Activated CD8-positive, alpha-beta memory T cell treated with anti-CD3 and anti-CD28 coated beads for 36 hours (primary cell): ENCODE data around the gene APOA1. TPM values are rescaled to one million over a fixed set of nuclear protein-coding genes. Genes with fewer than 3 reads are reported as not detected.

Experiments used
- CTCF ChIA-PET: fragments of 350-600 bp; sonication (Branson Sonifier 250); formaldehyde crosslinking; loops from one replicate; lab custom pipeline; 2021; ENCODE audit warnings: antibody characterized with exemption; lab: Charles Lee
- POLR2A ChIA-PET: fragments of 350-600 bp; sonication (Branson Sonifier 250); formaldehyde crosslinking; loops from one replicate; lab custom pipeline; 2021; ENCODE audit warnings: antibody characterized with exemption; lab: Charles Lee
- total RNA-seq, 2 experiments: library from RNA; stranded (reverse); gene quantifications; one replicate each; pipeline ENCODE4 v1.2.3, GENCODE V29; 2021

Gene APOA1
- total RNA-seq, 2 experiments from 2014 or later: 0.34 TPM; not detected in 1

DNA sequence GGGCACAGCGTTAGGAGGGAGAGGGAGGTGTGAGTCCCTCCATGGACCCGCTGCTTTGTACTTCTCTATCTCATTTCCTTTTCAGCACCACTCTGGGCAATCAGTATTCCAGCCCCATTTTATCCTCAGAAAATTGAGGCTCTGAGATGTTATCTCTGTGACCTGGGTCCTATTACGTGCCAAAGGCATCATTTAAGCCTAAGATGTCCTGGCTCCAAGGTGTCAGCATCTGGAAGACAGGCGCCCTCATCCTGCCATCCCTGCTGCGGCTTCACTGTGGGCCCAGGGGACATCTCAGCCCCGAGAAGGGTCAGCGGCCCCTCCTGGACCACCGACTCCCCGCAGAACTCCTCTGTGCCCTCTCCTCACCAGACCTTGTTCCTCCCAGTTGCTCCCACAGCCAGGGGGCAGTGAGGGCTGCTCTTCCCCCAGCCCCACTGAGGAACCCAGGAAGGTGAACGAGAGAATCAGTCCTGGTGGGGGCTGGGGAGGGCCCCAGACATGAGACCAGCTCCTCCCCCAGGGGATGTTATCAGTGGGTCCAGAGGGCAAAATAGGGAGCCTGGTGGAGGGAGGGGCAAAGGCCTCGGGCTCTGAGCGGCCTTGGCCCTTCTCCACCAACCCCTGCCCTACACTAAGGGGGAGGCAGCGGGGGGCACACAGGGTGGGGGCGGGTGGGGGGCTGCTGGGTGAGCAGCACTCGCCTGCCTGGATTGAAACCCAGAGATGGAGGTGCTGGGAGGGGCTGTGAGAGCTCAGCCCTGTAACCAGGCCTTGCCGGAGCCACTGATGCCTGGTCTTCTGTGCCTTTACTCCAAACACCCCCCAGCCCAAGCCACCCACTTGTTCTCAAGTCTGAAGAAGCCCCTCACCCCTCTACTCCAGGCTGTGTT, 8.5 kb downstream of the APOA1 start:
- CTCF ChIA-PET: interaction anchor here (0.7 kb wide), 1 partner anchor 36 kb away, joined by 3 read pairs; no protein-coding TSS in a partner anchor
- POLR2A ChIA-PET: no interaction called here

- ChIA-PET POLR2A (no interaction called here), CTCF (no interaction called here)
Observed at GRCh38 chr11:116827461-116827860, 10.0 kb downstream of the APOA1 start.

GRCh38 chr11:116826751-116827431, 10.5 kb downstream of the APOA1 start:
- ChIA-PET POLR2A (no interaction called here), CTCF (no interaction called here)

- POLR2A ChIA-PET: no interaction called here
Observed at GRCh38 chr11:116825854-116826750, 11.3 kb downstream of the APOA1 start.

GRCh38 chr11:116825434-116825833, 12.0 kb downstream of the APOA1 start:
- POLR2A ChIA-PET: no interaction called here
- CTCF ChIA-PET: no interaction called here

More at GRCh38 chr11:116825854-116826750, 11.3 kb downstream of the APOA1 start:
- CTCF ChIA-PET: no interaction called here

- CTCF ChIA-PET: interaction anchor here (0.6 to 2.3 kb wide), 3 partner anchors 13 to 283 kb away, joined by 3 to 11 read pairs (median 3); partner anchors contain the start of gene APOA1
- POLR2A ChIA-PET: no interaction called here
Observed at GRCh38 chr11:116823031-116823843, 14.2 kb downstream of the APOA1 start, which contains the start of gene APOA4. APOA4 (minus strand) TSS chr11:116823304; CDS start chr11:116823191, 113 bp downstream.

DNA sequence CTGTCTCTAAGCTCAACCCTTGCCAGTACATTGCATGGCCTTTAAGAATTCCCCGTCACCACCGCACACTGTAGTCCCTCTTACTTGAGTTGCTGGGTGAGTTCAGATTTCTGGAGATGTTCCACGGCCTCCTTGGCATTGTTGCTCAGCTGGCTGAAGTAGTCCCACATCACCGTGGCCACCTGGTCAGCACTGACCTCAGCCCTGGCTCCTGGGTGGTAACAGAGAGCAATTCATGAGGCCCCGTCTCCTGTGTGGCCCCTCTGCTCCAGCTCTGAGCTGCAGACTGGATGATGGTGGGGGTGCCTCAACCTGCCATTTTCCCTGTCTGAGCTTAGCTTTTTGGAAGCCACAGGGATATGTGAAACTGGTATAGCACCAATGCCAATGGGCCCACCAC, 14.8 kb downstream of the APOA1 start:
- ChIA-PET POLR2A (no interaction called here), CTCF (interaction anchor here (0.6 to 2.3 kb wide), 3 partner anchors 14 to 284 kb away, joined by 3 to 11 read pairs (median 3); partner anchors contain the start of gene APOA1)

- POLR2A ChIA-PET: no interaction called here
Observed at GRCh38 chr11:116821050-116821918, 16.1 kb downstream of the APOA1 start.

DNA sequence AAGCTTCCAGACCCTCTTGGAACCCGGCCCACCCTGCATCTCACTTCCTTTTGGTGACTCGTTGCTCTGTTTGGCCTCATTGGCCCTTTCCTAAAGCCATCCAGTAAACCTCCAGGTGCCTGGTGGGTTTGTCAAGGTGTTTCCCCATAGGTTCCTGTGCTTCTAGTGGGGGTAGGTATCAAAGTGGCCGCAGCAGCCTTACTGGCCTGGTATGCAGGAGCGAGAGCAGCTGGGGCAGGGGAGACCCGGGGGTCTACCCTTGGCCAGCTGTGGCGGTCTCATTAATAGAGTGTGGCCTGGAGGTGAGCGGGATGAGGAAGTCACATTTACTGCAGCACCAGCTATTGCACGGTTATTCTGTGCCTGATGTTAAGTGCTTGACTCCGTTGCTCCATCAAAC, 18.4 kb downstream of the APOA1 start:
- POLR2A ChIA-PET: no interaction called here
- CTCF ChIA-PET: interaction anchor here (0.7 kb wide), 2 partner anchors 17 to 60 kb away, joined by 3 read pairs; no protein-coding TSS in a partner anchor

More at GRCh38 chr11:116821050-116821918, 16.1 kb downstream of the APOA1 start:
- CTCF ChIA-PET: interaction anchor here (2.3 kb wide), 1 partner anchor 15 kb away, joined by 11 read pairs; the partner anchor contains the start of gene APOA1

- ChIA-PET POLR2A (no interaction called here), CTCF (no interaction called here)
Observed at GRCh38 chr11:116814502-116814901, 22.9 kb downstream of the APOA1 start.

- CTCF ChIA-PET: interaction anchor here (1.3 kb wide), 2 partner anchors 23 kb away, joined by 3 to 4 read pairs; partner anchors contain the start of gene APOA5
- POLR2A ChIA-PET: no interaction called here
Observed at GRCh38 chr11:116813781-116814471, 23.5 kb downstream of the APOA1 start.

- CTCF ChIA-PET: interaction anchor here (1.3 kb wide), 2 partner anchors 22 to 23 kb away, joined by 3 to 4 read pairs; partner anchors contain the start of gene APOA5
- POLR2A ChIA-PET: interaction anchor here (0.9 kb wide), 1 partner anchor 332 kb away, joined by 3 read pairs; no protein-coding TSS in a partner anchor
Observed at GRCh38 chr11:116813170-116813569, 24.3 kb downstream of the APOA1 start.

GRCh38 chr11:116812109-116812508, 25.3 kb downstream of the APOA1 start:
- ChIA-PET POLR2A (no interaction called here), CTCF (no interaction called here)

- POLR2A ChIA-PET: no interaction called here
- CTCF ChIA-PET: no interaction called here
Observed at GRCh38 chr11:116811194-116811593, 26.2 kb downstream of the APOA1 start.

GRCh38 chr11:116808262-116809175, 28.9 kb downstream of the APOA1 start:
- POLR2A ChIA-PET: no interaction called here
- CTCF ChIA-PET: no interaction called here
